Natural killer cell treated with Interleukin-12 subunit alpha and Interleukin-12 subunit beta and Interleukin-15 and Interleukin-18, amount 100 ng/mL, for 72 hours (primary cell): ENCODE data around the gene TRIM24. TPM values are rescaled to one million over a fixed set of nuclear protein-coding genes. Genes with fewer than 3 reads are reported as not detected.

ENCODE experiments used
- ATAC-seq, 2 donors: fragments of 150-1000 bp; cut with Tn5 transposase in 1 of 2; sonication (Bioruptor Pico), chemical (Tn5 transposase) in 1 of 2; 2 replicates each; pipeline ENCODE4 v1.10.0; 2021
- DNase-seq: peaks from one replicate; pipeline ENCODE4 v3.0.0; 2022; ENCODE audit warnings: low spot score
- H3K27ac Mint-ChIP-seq, 2 donors: 1 replicate in 1 of 2; 2 replicates in 1 of 2; pipeline ENCODE4 v1.8.0; 2022; ENCODE audit warnings: mixed read lengths in 2 of 2, mild to moderate bottlenecking in 1 of 2, moderate library complexity in 1 of 2
- H3K27me3 Mint-ChIP-seq, 2 donors: 1 replicate in 1 of 2; 2 replicates in 1 of 2; pipeline ENCODE4 v1.8.0; 2022; ENCODE audit warnings: mixed read lengths in 2 of 2
- H3K36me3 Mint-ChIP-seq: one replicate; pipeline ENCODE4 v1.8.0; 2022; ENCODE audit warnings: mixed read lengths
- H3K4me1 Mint-ChIP-seq, 2 donors: 1 replicate in 1 of 2; 2 replicates in 1 of 2; pipeline ENCODE4 v1.8.0; 2022; ENCODE audit warnings: low read depth in 2 of 2, mixed read lengths in 2 of 2, mild to moderate bottlenecking in 1 of 2
- H3K4me3 Mint-ChIP-seq: one replicate; pipeline ENCODE4 v1.8.0; 2022; ENCODE audit warnings: mixed read lengths
- H3K9me3 Mint-ChIP-seq: 2 replicates; pipeline ENCODE4 v1.8.0; 2022; ENCODE audit warnings: mixed read lengths
- total RNA-seq, 2 donors: library from RNA; stranded (reverse); gene quantifications; one replicate each; pipeline ENCODE4 v1.2.3, GENCODE V29; 2022

TRIM24 gene
- total RNA-seq, 2 donors from 2014 or later = 15.2 to 26.2 TPM

DNA sequence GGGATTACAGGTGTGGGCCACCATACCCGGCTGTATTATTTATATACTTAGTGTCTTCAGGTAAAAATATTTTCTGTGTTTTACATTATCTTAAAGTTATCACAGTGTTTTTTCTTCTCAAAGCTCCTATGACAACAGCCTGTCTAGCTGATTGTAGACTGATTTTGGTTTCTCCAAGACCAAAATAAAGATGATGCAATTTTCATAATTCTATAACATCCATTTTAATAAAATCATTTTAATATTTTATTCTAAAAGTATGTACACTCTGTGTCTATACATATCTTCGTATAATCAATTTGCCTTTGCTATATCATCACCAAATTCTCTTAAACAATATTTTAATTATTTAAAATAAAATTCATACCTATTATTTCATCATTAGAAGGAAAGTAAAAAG lies 108.6 kb downstream of the TRIM24 start:
- H3K4me1 Mint-ChIP-seq = no peaks in the 10 kb centered on the region
- H3K9me3 Mint-ChIP-seq = peaks cover 19% of the 10 kb centered on the region
- H3K27me3 Mint-ChIP-seq = no peaks in the 10 kb centered on the region
- H3K4me3 Mint-ChIP-seq = no peak overlapping the region
- no peak overlapping the region for H3K27ac Mint-ChIP-seq
- ATAC-seq (no peak), DNase-seq (no peak)
- H3K36me3 Mint-ChIP-seq = peaks cover 42% of the 10 kb centered on the region

DNA sequence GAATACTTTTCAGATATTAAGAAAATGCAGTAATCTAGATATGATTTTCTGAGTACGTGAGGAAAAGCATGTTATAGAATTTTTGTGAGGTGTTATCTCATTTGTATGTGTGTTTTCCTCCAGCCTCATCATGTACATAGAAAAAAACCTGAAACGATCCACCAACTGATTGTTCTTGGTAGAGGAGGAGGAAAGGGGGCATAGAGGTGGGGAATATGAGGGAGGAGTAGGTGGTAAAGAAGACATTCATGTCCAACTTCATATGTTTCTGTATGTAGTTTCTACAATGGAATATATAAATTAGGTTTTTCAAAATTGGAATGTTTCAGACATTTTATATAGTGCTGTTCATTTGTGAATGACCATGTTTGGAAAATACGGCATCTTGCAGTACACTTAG lies 109.4 kb downstream of the TRIM24 start:
- Mint-ChIP-seq H3K27me3 (no peaks in the 10 kb centered on the region), H3K36me3 (peaks cover 42% of the 10 kb centered on the region), H3K4me3 (no peak overlapping the region), H3K4me1 (peaks cover 0 to 4% of the 10 kb centered on the region in 2 donors), H3K27ac (no peak overlapping the region), H3K9me3 (peaks cover 17% of the 10 kb centered on the region)
- ATAC-seq (no peak), DNase-seq (no peak)

DNA sequence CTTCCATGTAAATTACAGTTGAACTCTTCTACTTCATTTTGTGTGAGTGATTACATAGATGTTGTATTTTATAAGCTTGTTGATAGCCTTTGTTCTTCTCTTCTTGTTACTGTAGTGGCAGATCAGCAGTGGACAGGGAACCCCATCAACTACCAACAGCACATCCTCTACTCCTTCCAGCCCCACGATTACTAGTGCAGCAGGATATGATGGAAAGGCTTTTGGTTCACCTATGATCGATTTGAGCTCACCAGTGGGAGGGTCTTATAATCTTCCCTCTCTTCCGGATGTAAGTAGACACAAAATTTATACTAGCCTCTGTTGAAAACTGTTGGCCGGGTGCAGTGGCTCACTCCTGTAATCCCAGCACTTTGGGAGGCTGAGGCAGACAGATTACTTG lies 110.7 kb downstream of the TRIM24 start:
- DNase-seq (no peak), ATAC-seq (no peak)
- Mint-ChIP-seq H3K4me3 (no peak overlapping the region), H3K27ac (no peak overlapping the region), H3K9me3 (peaks cover 5% of the 10 kb centered on the region), H3K36me3 (peaks cover 32% of the 10 kb centered on the region), H3K4me1 (peaks cover 0 to 7% of the 10 kb centered on the region in 2 donors), H3K27me3 (no peaks in the 10 kb centered on the region)

DNA sequence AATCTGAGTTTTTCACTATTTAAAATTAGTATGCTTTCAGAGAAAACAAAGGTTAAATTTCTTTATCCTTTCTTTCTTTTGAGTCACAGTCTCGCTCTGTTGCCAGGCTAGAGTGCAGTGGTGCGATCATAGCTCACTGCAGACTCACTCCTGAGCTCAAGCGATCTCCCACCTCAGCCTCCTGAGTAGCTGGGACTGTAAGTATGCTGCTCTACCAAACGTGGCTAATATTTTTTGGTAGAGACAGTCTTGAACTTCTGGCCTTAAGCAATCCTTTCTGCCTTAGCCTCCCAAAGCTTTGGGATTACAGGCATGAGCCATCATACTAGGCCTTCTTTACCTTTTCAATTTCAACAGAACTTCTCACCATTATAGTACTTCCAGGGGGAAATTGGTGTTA lies 113.7 kb downstream of the TRIM24 start:
- H3K4me3 Mint-ChIP-seq = no peak overlapping the region
- H3K4me1 Mint-ChIP-seq = peaks cover 0 to 10% of the 10 kb centered on the region in 2 donors
- H3K27me3 Mint-ChIP-seq = no peaks in the 10 kb centered on the region
- H3K9me3 Mint-ChIP-seq = no peaks in the 10 kb centered on the region
- ATAC-seq (no peak), DNase-seq (no peak)
- H3K27ac Mint-ChIP-seq = no peak overlapping the region
- peaks cover 33% of the 10 kb centered on the region for H3K36me3 Mint-ChIP-seq

DNA sequence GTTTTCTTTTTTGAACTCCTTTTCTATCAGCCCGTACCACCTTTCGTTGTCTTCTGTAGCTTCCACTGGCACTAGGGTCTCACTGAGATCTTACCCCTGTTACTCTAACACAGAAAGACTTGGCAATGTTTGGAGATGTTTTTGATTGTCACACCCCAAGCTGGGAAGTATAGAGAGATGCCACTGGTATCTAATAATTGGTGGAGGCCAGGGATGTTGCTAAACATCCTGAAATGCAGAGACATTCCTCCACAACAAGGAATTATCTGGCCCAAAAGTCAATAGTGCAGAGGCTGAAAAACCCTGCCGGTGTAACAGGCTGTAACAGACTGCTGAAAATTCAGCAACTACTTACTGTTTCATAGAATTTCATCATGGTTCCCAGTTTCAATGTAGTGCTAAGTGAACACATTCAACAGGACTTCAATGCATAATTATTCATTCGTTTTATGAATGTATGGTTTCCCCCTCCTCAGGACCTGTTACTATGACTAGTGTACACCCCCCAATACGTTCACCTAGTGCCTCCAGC lies 115.9 kb downstream of the TRIM24 start:
- Mint-ChIP-seq H3K27me3 (no peaks in the 10 kb centered on the region), H3K27ac (no peak overlapping the region), H3K9me3 (no peaks in the 10 kb centered on the region), H3K4me1 (peaks cover 0 to 10% of the 10 kb centered on the region in 2 donors), H3K4me3 (no peak overlapping the region), H3K36me3 (peaks cover 23% of the 10 kb centered on the region)
- no peak for ATAC-seq
- no peak for DNase-seq

DNA sequence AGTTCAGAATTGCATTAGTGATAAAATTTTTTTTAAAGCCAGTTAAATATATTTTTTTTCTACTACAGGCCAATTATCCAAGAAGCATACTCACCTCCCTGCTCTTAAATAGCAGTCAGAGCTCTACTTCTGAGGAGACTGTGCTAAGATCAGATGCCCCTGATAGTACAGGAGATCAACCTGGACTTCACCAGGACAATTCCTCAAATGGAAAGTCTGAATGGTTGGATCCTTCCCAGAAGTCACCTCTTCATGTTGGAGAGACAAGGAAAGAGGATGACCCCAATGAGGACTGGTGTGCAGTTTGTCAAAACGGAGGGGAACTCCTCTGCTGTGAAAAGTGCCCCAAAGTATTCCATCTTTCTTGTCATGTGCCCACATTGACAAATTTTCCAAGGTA lies 119.1 kb downstream of the TRIM24 start:
- no peaks in the 10 kb centered on the region for H3K27me3 Mint-ChIP-seq

DNA sequence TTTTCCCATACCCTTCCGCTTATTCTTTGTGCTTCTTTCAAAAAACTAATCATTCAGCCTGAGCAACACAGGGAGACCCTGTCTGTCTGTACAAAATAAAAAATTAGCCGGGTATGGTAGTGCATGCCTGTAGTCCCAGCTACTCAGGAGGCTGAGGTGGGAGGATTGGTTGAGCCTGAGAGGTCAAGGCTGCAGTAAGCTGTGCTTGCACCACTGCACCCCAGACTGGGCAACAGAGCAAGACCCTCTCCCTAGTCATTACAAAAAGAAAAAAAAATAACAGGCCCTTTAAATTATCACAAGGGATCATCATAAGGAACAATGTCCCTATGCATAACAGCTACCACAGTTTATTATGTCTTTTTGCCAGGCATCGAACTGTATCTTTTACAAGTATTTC lies 119.6 kb downstream of the TRIM24 start:
- no peaks in the 10 kb centered on the region for H3K27me3 Mint-ChIP-seq
- no peaks in the 10 kb centered on the region for H3K9me3 Mint-ChIP-seq
- H3K36me3 Mint-ChIP-seq = peaks cover 23% of the 10 kb centered on the region
- DNase-seq (no peak), ATAC-seq (no peak)
- peaks cover 0 to 5% of the 10 kb centered on the region in 2 donors for H3K4me1 Mint-ChIP-seq
- no peak overlapping the region for H3K27ac Mint-ChIP-seq
- H3K4me3 Mint-ChIP-seq = no peak overlapping the region

More for the DNA sequence above, 119.1 kb downstream of the TRIM24 start:
- Mint-ChIP-seq H3K4me1 (peaks cover 0 to 8% of the 10 kb centered on the region in 2 donors), H3K4me3 (no peak overlapping the region), H3K36me3 (peaks cover 22% of the 10 kb centered on the region), H3K9me3 (no peaks in the 10 kb centered on the region), H3K27ac (no peak overlapping the region)
- ATAC-seq (no peak), DNase-seq (no peak)

DNA sequence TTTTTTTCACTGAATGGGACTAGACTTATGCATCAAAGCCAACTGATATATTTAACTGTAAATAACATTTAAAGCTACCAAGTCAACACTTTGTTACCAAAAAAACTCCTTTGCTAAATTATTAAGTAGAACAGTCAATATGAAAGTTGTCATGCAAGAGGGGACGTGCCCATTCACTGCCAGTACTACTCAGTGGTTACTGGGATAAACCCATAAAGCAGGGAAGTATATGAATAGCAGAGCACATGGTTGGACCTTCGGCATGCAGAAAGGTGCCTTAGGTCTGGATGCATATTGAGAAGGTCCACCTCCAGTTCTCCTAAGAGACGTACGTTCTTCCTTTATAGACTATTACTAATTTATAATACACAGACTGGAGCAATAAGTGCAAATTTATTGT lies 121.0 kb downstream of the TRIM24 start:
- no peaks in the 10 kb centered on the region for H3K27me3 Mint-ChIP-seq
- H3K27ac Mint-ChIP-seq = no peak overlapping the region
- no peak overlapping the region for H3K4me3 Mint-ChIP-seq
- H3K36me3 Mint-ChIP-seq = peaks cover 21% of the 10 kb centered on the region
- H3K9me3 Mint-ChIP-seq = no peaks in the 10 kb centered on the region
- no peaks in the 10 kb centered on the region for H3K4me1 Mint-ChIP-seq
- no peak for DNase-seq
- ATAC-seq = no peak

DNA sequence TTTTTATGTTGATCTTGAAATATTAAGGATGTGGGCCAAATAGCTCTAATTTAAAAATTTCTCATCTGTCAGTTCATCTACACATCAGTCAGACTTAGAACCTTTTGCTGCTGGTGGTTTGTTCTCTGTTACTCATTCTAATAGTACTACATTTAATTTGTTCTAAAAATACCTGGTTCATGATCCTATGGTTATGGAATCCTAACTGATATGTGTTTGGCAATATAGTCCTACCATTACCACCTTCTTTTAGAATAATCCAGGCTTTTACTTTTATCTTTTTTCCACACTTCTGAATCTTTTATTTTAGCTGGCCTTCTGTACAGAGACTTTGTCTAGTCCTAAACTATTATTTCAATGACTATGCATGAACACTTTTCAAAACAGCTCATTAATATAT lies 124.2 kb downstream of the TRIM24 start:
- no peak overlapping the region for H3K4me3 Mint-ChIP-seq
- no peak for DNase-seq
- H3K4me1 Mint-ChIP-seq = no peaks in the 10 kb centered on the region
- peaks cover 11% of the 10 kb centered on the region for H3K36me3 Mint-ChIP-seq
- no peaks in the 10 kb centered on the region for H3K9me3 Mint-ChIP-seq
- ATAC-seq = no peak
- H3K27ac Mint-ChIP-seq = no peak overlapping the region
- no peaks in the 10 kb centered on the region for H3K27me3 Mint-ChIP-seq

DNA sequence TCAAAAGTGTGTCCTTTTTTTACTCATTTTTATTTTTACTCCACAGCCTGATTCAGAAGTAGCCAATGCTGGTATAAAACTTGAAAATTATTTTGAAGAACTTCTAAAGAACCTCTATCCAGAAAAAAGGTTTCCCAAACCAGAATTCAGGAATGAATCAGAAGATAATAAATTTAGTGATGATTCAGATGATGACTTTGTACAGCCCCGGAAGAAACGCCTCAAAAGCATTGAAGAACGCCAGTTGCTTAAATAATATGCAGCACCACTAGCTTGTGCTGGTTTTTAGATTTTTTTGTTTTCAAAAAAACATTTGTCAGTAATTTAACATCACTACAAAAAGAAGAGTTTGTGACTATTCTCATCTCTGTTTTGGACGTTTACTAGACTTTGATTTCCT lies 124.6 kb downstream of the TRIM24 start:
- ATAC-seq = no peak
- no peak for DNase-seq
- no peak overlapping the region for H3K4me3 Mint-ChIP-seq
- H3K36me3 Mint-ChIP-seq = peaks cover 11% of the 10 kb centered on the region
- no peak overlapping the region for H3K27ac Mint-ChIP-seq
- no peaks in the 10 kb centered on the region for H3K9me3 Mint-ChIP-seq
- no peaks in the 10 kb centered on the region for H3K27me3 Mint-ChIP-seq
- no peaks in the 10 kb centered on the region for H3K4me1 Mint-ChIP-seq

DNA sequence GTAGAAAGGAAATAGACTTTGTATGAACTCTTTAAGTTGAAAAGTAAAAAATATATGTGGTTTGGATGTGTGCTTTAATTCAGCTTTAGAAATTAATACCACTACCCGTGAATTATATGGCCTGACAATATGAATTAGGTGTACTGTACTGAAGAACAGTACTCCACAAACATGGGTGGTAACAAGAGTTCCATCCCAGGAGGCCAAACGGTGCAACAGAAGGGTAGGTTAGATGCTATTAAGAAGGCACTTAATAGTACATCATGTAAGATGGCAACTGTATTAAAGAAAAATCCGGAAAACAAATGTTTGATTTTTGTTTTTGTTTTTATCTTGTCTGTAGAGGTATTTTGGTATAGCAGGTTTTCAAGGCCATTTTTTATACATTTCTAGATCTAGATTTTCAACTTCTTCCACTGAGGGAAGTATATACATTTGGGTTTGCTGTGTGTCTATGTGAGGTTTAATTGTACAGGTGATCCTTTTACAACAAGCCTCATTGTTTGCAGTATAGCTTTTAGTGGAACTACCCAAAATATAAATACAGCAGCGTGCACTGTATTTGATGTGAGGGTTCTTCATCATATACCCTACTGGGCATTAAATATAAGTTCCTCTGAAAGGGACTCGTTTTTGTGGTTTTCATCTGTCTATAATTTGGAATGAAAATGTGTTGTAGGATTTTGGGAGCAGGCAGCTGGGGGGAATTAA lies 125.4 kb downstream of the TRIM24 start:
- peaks cover 11% of the 10 kb centered on the region for H3K36me3 Mint-ChIP-seq
- no peaks in the 10 kb centered on the region for H3K9me3 Mint-ChIP-seq
- no peak for ATAC-seq
- no peaks in the 10 kb centered on the region for H3K4me1 Mint-ChIP-seq
- no peaks in the 10 kb centered on the region for H3K27me3 Mint-ChIP-seq
- DNase-seq = no peak
- H3K4me3 Mint-ChIP-seq = no peak overlapping the region
- no peak overlapping the region for H3K27ac Mint-ChIP-seq

DNA sequence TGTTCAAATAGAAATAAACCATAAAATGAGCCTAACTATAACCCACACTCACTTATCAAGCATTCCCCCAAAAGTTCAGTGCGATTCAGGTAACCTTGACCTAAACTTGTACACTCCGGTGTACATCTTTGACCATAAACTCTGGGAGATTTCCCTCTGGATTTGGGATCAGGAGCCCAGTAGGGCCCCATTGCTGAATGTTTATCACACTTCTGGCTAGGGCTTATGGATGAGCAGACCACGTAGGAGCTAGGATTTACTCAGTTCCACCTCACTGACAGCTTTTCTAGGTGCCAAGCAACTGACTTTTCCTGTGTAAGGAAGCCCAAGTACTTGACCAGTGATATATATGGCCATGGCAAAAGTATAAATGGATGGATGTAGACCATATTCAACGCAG lies 127.4 kb downstream of the TRIM24 start:
- ATAC-seq (no peak), DNase-seq (no peak)
- Mint-ChIP-seq H3K36me3 (peaks cover 7% of the 10 kb centered on the region), H3K27me3 (no peaks in the 10 kb centered on the region), H3K27ac (no peak overlapping the region), H3K9me3 (no peaks in the 10 kb centered on the region), H3K4me3 (no peak overlapping the region), H3K4me1 (no peaks in the 10 kb centered on the region)

DNA sequence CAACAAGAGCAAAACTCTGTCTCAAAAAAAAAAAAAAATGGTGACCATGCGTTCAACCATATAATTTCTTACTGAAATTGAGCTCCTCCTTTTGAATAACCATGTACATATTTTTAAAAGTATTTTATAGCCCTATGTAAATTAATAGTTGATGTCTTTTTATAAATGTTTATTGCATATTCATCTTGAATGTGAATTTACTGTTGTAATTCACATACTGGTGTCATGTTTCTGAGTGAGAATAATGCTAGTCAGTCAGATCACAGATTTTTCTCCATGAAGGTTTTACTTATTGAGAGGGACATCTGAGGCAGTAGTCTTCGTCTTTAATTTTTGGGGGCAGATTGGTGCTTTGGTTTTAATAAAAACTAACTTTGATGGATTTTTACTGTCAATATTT lies 128.9 kb downstream of the TRIM24 start:
- H3K4me3 Mint-ChIP-seq = no peak overlapping the region

DNA sequence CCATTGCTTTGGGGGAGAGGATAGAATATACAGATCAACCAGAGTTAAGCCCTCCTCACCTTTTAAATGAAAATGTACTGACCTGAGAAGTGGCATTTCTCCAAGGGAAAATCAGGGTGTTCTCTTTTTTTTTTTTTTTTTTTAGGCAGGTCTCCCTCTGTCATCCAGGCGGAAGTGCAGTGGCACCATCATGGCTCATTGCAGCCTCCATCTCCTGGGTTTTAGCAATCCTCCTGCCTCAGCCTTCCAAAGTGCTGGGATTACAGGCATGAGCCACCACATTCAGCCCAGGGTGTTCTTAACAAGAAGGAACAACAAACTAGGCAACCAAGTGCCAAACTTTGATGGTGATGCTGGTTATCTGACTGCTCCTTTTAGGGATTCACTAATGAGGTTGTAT lies 130.1 kb downstream of the TRIM24 start:
- no peaks in the 10 kb centered on the region for H3K4me1 Mint-ChIP-seq
- H3K4me3 Mint-ChIP-seq = no peak overlapping the region
- no peak overlapping the region for H3K27ac Mint-ChIP-seq
- ATAC-seq (no peak), DNase-seq (no peak)
- H3K9me3 Mint-ChIP-seq = no peaks in the 10 kb centered on the region
- no peaks in the 10 kb centered on the region for H3K27me3 Mint-ChIP-seq
- H3K36me3 Mint-ChIP-seq = no peaks in the 10 kb centered on the region

More for the DNA sequence above, 128.9 kb downstream of the TRIM24 start:
- DNase-seq (no peak), ATAC-seq (no peak)
- Mint-ChIP-seq H3K9me3 (no peaks in the 10 kb centered on the region), H3K27me3 (no peaks in the 10 kb centered on the region), H3K36me3 (peaks cover 7% of the 10 kb centered on the region), H3K4me1 (no peaks in the 10 kb centered on the region), H3K27ac (no peak overlapping the region)

DNA sequence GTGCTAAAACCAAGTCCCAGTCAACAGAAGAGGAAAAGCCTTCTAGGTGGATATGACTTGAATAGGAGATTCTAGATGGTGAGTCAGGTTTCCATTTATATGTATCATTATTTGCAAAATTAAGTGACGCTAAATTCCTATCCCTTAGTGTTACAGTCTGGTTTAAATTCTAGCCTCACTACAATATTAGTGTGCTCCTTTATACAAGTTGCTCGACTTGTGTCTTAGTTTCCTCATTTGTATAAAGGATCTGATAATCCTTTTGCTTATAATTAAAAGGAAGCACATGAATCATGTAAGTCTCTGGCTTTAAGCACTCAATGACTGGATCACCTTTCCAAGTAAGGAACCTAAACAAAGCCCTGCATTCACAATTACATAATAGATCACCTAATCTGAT lies 135.4 kb downstream of the TRIM24 start:
- DNase-seq (no peak), ATAC-seq (no peak)
- no peaks in the 10 kb centered on the region for H3K36me3 Mint-ChIP-seq
- H3K4me3 Mint-ChIP-seq = no peak overlapping the region
- no peaks in the 10 kb centered on the region for H3K4me1 Mint-ChIP-seq
- H3K27me3 Mint-ChIP-seq = no peaks in the 10 kb centered on the region
- H3K27ac Mint-ChIP-seq = no peak overlapping the region
- H3K9me3 Mint-ChIP-seq = no peaks in the 10 kb centered on the region
